GM12801 (cell line): Measurements from ENCODE around the gene VPS16.

Experiments
- CTCF ChIP-seq: IDR thresholded peaks from one replicate; pipeline ENCODE4 v1.5.1; 2011; ENCODE audit warnings: control low read depth; ENCODE audit not compliant: insufficient read length; ENCODE audit errors: extremely low read depth

The VPS16 gene

GRCh38 chr20:2797136-2797983, 43.2 kb upstream of the VPS16 start:
- TF ChIP-seq CTCF: no peak

GRCh38 chr20:2798095-2798805, 42.3 kb upstream of the VPS16 start:
- no peak for TF ChIP-seq CTCF

- TF ChIP-seq CTCF: no peak
These were observed 41.7 kb upstream of the VPS16 start for GRCh38 chr20:2798814-2799213.

- no peak for TF ChIP-seq CTCF
These were observed 41.3 kb upstream of the VPS16 start for GRCh38 chr20:2799271-2799670.

- TF ChIP-seq CTCF: no peak
These were observed 40.6 kb upstream of the VPS16 start for GRCh38 chr20:2799688-2800520.

GRCh38 chr20:2800521-2801285, 39.8 kb upstream of the VPS16 start, which contains the start of gene CPXM1:
TSS of gene CPXM1 (minus strand) at chr20:2800627. CDS start at chr20:2800572, 55 bp downstream.
- no peak for TF ChIP-seq CTCF
